Measurements from ENCODE around the gene LRRC3C. TPM values are rescaled to one million over a fixed set of nuclear protein-coding genes. Genes with fewer than 3 reads are reported as not detected.

LRRC3C gene
- total RNA-seq, 1 experiment from 2014 or later, result not detected

GRCh38 chr17:39923230-39923629 is 4.3 kb upstream of the LRRC3C start:
- peaks cover 3% of the 10 kb centered on the region for H3K4me1 Mint-ChIP-seq (ENCODE audit: low read depth, unreplicated experiment)
- intact Hi-C loops (cut with micrococcal nuclease; ENCODE audit: unreplicated experiment), result no loop called here
- H3K4me3 ChIP-seq (ENCODE audit: low read depth, low read length), result no peak overlapping the region
- no peaks in the 10 kb centered on the region for H3K27me3 Mint-ChIP-seq (ENCODE audit: insufficient read depth, unreplicated experiment)
- no peaks in the 10 kb centered on the region for H3K27me3 ChIP-seq (replicated peaks; ENCODE audit: control insufficient read depth, insufficient read depth, low read length)
- peaks cover 3% of the 10 kb centered on the region for H3K36me3 ChIP-seq (ENCODE audit: control insufficient read depth, insufficient read depth, low read length)
- peaks cover 47% of the 10 kb centered on the region for H3K36me3 Mint-ChIP-seq (ENCODE audit: insufficient read depth, unreplicated experiment)
- TF ChIP-seq CTCF (IDR thresholded peaks at IDR 0.05; ENCODE audit: insufficient read depth in 1 of 2, low read depth in 1 of 2, low read length in 1 of 2, severe bottlenecking in 1 of 2, unreplicated experiment in 1 of 2), result no peak
- POLR2A ChIA-PET, result no interaction called here
- no peak overlapping the region for H3K27ac Mint-ChIP-seq (ENCODE audit: unreplicated experiment)
- peaks cover 15% of the 10 kb centered on the region; the same call in 1 of the 2 replicates for H3K4me1 ChIP-seq
- DNase-seq, result no peak
- no peak overlapping the region for H3K4me3 Mint-ChIP-seq (ENCODE audit: unreplicated experiment)
- H3K9me3 ChIP-seq, result no peaks in the 10 kb centered on the region
- no peaks in the 10 kb centered on the region for H3K9me3 Mint-ChIP-seq (ENCODE audit: unreplicated experiment)
- BruUV-seq (replicated peaks), result no TSS peak
- CTCF ChIA-PET, result no interaction called here

DNA sequence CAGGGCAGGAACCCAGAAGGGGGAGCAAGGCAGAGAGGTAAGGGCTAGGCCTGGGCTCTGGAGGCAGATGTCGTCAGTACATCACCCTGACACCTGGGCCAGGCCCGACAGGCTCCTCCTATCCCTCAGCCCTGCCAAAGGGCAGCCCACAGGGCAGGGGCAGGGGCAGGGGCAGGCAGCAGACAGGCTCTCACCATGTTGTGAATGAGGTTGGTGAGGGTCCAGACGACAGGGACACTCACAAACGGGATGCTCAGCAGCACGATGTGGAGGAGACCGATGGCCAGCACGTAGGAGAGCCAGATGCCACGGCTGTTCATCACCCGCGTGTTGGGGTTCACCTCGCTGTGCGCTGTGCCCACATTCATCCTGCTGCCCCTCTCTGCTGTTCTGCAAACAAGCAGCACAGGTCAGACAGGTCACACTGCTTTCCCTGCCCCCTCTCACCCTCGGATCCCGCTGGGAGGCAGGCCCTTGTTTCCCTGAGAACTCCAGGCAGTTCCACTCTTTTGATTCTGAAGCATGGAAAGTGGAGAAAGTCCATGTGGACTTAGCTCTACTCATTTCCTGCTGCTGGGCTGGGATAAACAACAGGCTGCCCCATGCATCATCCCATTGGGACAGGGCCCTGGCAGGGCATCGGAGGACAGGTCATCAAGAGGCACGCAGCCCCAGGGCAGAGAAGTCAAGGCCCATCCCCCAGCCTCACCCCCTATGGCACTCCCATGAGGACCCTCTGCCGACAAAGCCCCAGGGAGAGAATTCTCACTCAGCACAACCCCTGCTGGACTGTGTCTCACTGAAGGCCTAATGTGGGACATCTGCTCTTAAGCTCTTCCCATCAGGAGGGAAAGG is 3.5 kb upstream of the LRRC3C start:
- Mint-ChIP-seq H3K9me3 (ENCODE audit: unreplicated experiment) (no peaks in the 10 kb centered on the region), H3K4me1 (ENCODE audit: low read depth, unreplicated experiment) (no peaks in the 10 kb centered on the region), H3K4me3 (ENCODE audit: unreplicated experiment) (no peak overlapping the region), H3K27me3 (ENCODE audit: insufficient read depth, unreplicated experiment) (no peaks in the 10 kb centered on the region), H3K27ac (ENCODE audit: unreplicated experiment) (no peak overlapping the region), H3K36me3 (ENCODE audit: insufficient read depth, unreplicated experiment) (peaks cover 39% of the 10 kb centered on the region)
- Histone ChIP-seq H3K27me3 (replicated peaks; ENCODE audit: control insufficient read depth, insufficient read depth, low read length) (no peaks in the 10 kb centered on the region), H3K4me3 (ENCODE audit: low read depth, low read length) (no peak overlapping the region), H3K36me3 (ENCODE audit: control insufficient read depth, insufficient read depth, low read length) (peaks cover 2% of the 10 kb centered on the region), H3K9me3 (no peaks in the 10 kb centered on the region), H3K4me1 (peaks cover 22% of the 10 kb centered on the region)
- POLR2A ChIA-PET, result interaction anchor here (0.6 kb wide), 1 partner anchor 1895 kb away, joined by 6 read pairs; no protein-coding TSS in a partner anchor
- intact Hi-C loops (cut with micrococcal nuclease; ENCODE audit: unreplicated experiment), result no loop called here
- no peak for DNase-seq
- no peak for TF ChIP-seq CTCF (IDR thresholded peaks at IDR 0.05; ENCODE audit: insufficient read depth in 1 of 2, low read depth in 1 of 2, low read length in 1 of 2, severe bottlenecking in 1 of 2, unreplicated experiment in 1 of 2)
- no TSS peak for BruUV-seq (replicated peaks)
- CTCF ChIA-PET, result interaction anchor here (0.6 kb wide), 1 partner anchor 15 kb away, joined by 3 read pairs; no protein-coding TSS in a partner anchor

GRCh38 chr17:39924691-39925055 is 2.9 kb upstream of the LRRC3C start:
- Mint-ChIP-seq H3K27me3 (ENCODE audit: insufficient read depth, unreplicated experiment) (no peaks in the 10 kb centered on the region), H3K36me3 (ENCODE audit: insufficient read depth, unreplicated experiment) (peaks cover 35% of the 10 kb centered on the region), H3K27ac (ENCODE audit: unreplicated experiment) (no peak overlapping the region), H3K4me3 (ENCODE audit: unreplicated experiment) (no peak overlapping the region), H3K9me3 (ENCODE audit: unreplicated experiment) (no peaks in the 10 kb centered on the region), H3K4me1 (ENCODE audit: low read depth, unreplicated experiment) (peaks cover 4% of the 10 kb centered on the region)
- Histone ChIP-seq H3K36me3 (ENCODE audit: control insufficient read depth, insufficient read depth, low read length) (no peaks in the 10 kb centered on the region; the same call in 1 of the 2 replicates), H3K4me3 (ENCODE audit: low read depth, low read length) (no peak overlapping the region), H3K27me3 (replicated peaks; ENCODE audit: control insufficient read depth, insufficient read depth, low read length) (no peaks in the 10 kb centered on the region), H3K4me1 (peaks cover 26% of the 10 kb centered on the region), H3K9me3 (no peaks in the 10 kb centered on the region)
- TF ChIP-seq CTCF (IDR thresholded peaks at IDR 0.05; ENCODE audit: insufficient read depth in 1 of 2, low read depth in 1 of 2, low read length in 1 of 2, severe bottlenecking in 1 of 2, unreplicated experiment in 1 of 2), result no peak
- CTCF ChIA-PET, result interaction anchor here (0.6 kb wide), 1 partner anchor 14 kb away, joined by 3 read pairs; no protein-coding TSS in a partner anchor
- POLR2A ChIA-PET, result interaction anchor here (0.6 to 0.7 kb wide), 2 partner anchors 26 to 1894 kb away, joined by 3 to 6 read pairs; no protein-coding TSS in a partner anchor
- no peak for DNase-seq
- no TSS peak for BruUV-seq (replicated peaks)
- intact Hi-C loops (cut with micrococcal nuclease; ENCODE audit: unreplicated experiment), result loop anchor here (5.0 kb wide), 1 partner anchor 142 kb away; no protein-coding TSS in a partner anchor

All from Caco-2 (cell line).